MG63 (cell line): ENCODE data around the gene WEE1. TPM values are rescaled to one million over a fixed set of nuclear protein-coding genes. Genes with fewer than 3 reads are reported as not detected.

Experiments used
- DNase-seq: peaks from one replicate; pipeline ENCODE4 v3.0.0-alpha.2; 2020
- H3K27me3 ChIP-seq: fragments of 250-450 bp; sonication (Bioruptor Pico); 2 replicates; pipeline ENCODE4 v1.5.1; 2020; ENCODE audit warnings: mild to moderate bottlenecking, moderate library complexity
- H3K36me3 ChIP-seq: fragments of 250-450 bp; sonication (Bioruptor Pico); 2 replicates; pipeline ENCODE4 v1.5.1; 2020; ENCODE audit warnings: mild to moderate bottlenecking, moderate library complexity
- H3K4me3 ChIP-seq: fragments of 250-450 bp; sonication (Bioruptor Pico); 2 replicates; pipeline ENCODE4 v1.5.1; 2020; ENCODE audit warnings: mild to moderate bottlenecking, moderate library complexity
- H3K9me3 ChIP-seq: fragments of 250-450 bp; sonication (Bioruptor Pico); 2 replicates; pipeline ENCODE4 v1.5.1; 2020; ENCODE audit warnings: mild to moderate bottlenecking, moderate library complexity
- total RNA-seq: library from RNA; depleted of rRNA; stranded (reverse); fragments of >200 nt; shearing (Covaris generic); gene quantifications from 2 replicates; pipeline ENCODE4 v1.2.3, GENCODE V29; 2014; ENCODE audit warnings: low replicate concordance; rRNA removed

WEE1 gene
- total RNA-seq, 1 experiment from 2014 or later, result 35.6 TPM

DNA sequence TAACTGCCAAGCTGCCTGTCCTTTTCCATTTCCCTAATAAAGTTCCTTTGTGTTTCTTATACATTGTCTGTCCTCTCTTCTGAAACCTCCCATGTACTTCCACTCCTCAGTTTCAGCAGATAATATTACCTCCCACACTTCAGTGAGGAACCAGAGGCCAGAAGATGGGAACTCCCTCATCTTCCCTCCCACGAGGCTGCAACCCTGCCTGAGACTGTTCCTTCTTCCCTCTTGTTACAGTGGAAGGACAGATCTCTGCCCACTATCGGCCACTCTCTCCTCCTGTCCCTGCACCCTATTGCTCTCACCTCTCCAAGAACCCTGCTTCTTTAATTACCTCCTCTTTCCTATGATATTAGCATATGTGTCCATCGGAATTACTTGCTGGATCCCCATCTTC is 52.3 kb downstream of the WEE1 start:
- no peak for DNase-seq
- no peaks in the 10 kb centered on the region for H3K36me3 ChIP-seq
- H3K4me3 ChIP-seq, result no peak overlapping the region
- H3K9me3 ChIP-seq, result no peaks in the 10 kb centered on the region
- H3K27me3 ChIP-seq, result no peaks in the 10 kb centered on the region

DNA sequence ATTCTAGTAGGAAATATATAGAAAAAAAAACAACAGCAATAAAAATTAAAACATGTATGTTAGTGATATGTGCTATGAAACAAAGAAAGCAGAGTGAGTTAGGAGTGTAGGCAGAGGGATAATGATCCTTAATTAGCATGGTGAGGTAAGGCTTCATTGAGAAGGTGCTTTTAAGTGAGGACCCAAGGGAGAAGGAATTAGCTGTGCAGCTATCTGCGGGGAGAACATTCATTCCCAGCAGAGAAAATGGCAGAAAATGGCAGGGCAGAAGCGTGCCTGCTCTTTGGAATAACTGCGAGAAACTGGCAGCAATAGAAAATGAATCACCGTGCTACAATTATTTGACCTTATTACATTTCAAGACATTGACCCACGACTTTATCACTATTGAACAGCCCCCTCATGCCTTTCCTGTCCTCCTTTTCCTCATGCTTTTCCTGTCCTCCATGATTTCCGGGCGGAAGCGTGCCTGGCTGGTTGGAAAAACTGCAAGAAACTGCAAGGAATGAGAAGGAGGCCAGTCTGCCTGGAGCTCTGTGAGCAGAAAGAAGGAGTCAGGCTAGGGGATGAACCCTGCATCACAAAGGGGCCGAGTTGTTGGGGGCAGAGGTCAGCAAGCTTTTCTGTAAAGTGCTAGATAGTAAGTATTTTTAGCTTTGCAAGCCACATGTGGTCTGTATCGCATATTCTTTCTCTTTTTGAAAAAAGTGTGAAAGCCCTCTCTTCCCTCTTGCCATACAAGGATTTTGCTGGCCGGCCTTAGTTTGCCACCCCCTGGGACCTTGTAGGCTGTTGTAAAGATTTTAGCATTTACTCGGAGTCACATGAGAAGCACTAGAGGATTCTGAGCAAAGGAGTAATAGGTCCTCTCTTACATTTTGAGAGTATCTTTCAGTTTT is 53.3 kb downstream of the WEE1 start:
- Histone ChIP-seq H3K36me3 (no peaks in the 10 kb centered on the region), H3K4me3 (no peak overlapping the region), H3K9me3 (no peaks in the 10 kb centered on the region), H3K27me3 (no peaks in the 10 kb centered on the region)
- peak; percentile 13 for DNase-seq

DNA sequence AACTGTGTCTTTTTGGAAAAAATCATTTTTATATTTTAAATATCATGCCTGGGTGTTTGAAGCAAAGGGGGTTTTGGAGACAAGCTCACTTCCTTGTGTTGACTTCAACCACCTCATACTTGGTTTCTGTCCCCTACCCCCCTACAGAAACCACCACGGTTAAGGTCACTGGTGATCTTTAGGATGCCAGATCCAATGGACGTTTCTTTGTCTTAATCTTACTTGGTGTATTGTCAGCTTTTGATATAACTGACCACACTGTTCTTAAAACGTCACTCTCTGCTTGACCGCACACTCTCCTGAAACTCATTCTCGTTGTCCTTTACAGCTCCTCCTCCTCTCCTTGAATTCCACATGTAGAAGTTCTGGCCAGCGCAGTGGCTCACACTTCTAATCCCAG is 55.6 kb downstream of the WEE1 start:
- no peak for DNase-seq
- no peak overlapping the region for H3K4me3 ChIP-seq
- H3K36me3 ChIP-seq, result no peaks in the 10 kb centered on the region
- no peaks in the 10 kb centered on the region for H3K27me3 ChIP-seq
- no peaks in the 10 kb centered on the region for H3K9me3 ChIP-seq

DNA sequence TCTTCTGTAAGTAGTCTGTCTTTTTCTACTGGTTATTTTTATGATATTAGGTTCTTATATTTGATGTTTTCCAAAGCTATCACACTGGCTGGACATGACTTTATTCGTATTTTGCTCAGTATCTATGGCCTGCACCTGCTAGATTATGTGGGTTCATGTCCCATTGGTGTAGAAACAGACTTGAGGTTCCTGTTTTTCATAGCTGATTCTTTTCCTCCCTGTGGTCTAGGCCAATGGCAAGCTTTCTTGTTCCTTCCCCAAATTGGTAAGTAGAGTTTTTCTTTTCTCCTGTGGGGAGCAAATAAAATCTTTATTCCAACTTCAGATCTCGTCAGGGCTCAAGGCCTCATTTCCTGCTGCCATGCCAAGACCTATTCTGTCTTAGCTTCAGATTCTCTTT is 60.2 kb downstream of the WEE1 start:
- no peaks in the 10 kb centered on the region for H3K27me3 ChIP-seq
- no peaks in the 10 kb centered on the region for H3K36me3 ChIP-seq
- H3K9me3 ChIP-seq, result no peaks in the 10 kb centered on the region
- DNase-seq, result no peak
- H3K4me3 ChIP-seq, result no peak overlapping the region

DNA sequence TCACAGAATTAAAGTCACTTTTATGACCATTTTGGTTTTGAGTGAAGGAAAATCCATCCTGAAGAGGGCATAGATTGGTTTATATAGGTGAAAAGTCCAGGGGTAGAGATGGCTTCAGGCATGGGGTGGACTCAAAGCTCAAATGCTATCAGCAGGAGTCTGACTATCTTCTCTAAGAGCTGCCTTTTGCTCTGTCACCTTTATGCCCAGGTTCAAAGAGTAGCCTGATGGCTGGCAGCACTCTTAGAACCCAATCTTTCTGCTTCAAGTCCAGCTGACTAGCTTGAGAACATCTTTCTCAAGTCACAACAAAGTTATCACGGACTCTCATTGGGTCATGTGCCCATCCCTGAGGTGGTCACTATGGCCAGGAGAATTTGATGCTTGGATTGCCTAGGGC is 63.2 kb downstream of the WEE1 start:
- Histone ChIP-seq H3K27me3 (no peaks in the 10 kb centered on the region), H3K36me3 (no peaks in the 10 kb centered on the region), H3K9me3 (no peaks in the 10 kb centered on the region), H3K4me3 (no peak overlapping the region)
- DNase-seq, result no peak

DNA sequence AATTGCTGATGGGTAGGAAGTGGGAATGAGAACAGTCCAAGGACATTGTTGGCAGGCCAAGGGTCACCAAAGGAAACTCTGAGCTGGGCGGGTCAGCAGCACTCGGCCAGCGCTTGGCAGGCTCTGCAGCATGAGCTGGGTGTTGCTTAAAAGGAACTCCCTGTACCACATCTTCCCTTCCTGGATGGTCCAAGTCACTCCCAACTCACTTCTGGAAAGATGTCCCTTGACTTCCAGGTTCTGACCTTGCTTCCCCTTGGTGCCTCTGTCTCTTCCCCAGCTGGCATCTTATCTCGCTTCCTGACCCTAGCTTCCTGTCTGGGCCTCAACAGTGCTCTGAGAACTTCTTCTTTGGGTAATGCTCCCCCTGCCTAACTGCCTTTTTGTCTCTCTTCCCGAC is 65.6 kb downstream of the WEE1 start:
- no peaks in the 10 kb centered on the region for H3K27me3 ChIP-seq
- no peak overlapping the region for H3K4me3 ChIP-seq
- no peaks in the 10 kb centered on the region for H3K9me3 ChIP-seq
- no peaks in the 10 kb centered on the region for H3K36me3 ChIP-seq
- DNase-seq, result no peak

Other genes with a start within 250 kb of the WEE1 start
- 115 and 285 TPM in 2 replicates for gene IPO7, start 189.0 kb upstream of the WEE1 start, total RNA-seq
- gene ZNF143, start 112.7 kb upstream of the WEE1 start, total RNA-seq, result 11.4 and 22.9 TPM in 2 replicates
- 20.0 and 22.8 TPM in 2 replicates for gene SWAP70, start 90.4 kb downstream of the WEE1 start, total RNA-seq